K562 (cell line): ENCODE measurements around the gene NUP153. TPM values are rescaled to one million over a fixed set of nuclear protein-coding genes. Genes with fewer than 3 reads are reported as not detected.
A peak's percentile ranks its signal among the peaks of the same experiment; 100 is the strongest.

ENCODE experiments used
- ADNP ChIP-seq: fragments of 200-800 bp; sonication (Bioruptor generic); IDR thresholded peaks from 2 replicates; pipeline ENCODE4 v1.6.1; 2016; ENCODE audit warnings: missing genetic modification characterization, missing compliant biosample characterization
- ARID3B ChIP-seq: fragments of 250-450 bp; sonication (Bioruptor Pico); IDR thresholded peaks from 2 replicates; pipeline ENCODE4 v1.4.0; 2020; ENCODE audit warnings: borderline replicate concordance
- BHLHE40 ChIP-seq: IDR thresholded peaks from 2 replicates; pipeline ENCODE4 v1.6.1; 2011; ENCODE audit warnings: low read length, improper control_type of control experiment
- CHCHD3 ChIP-seq: fragments of 250-450 bp; sonication (Bioruptor Pico); IDR thresholded peaks from 2 replicates; pipeline ENCODE4 v2.1.2; 2022; ENCODE audit warnings: mild to moderate bottlenecking
- ETV5 ChIP-seq: sonication (generic); formaldehyde crosslinking; IDR thresholded peaks from 2 replicates; pipeline ENCODE4 v1.4.0; 2020; ENCODE audit warnings: low read depth, mild to moderate bottlenecking, missing genetic modification reagents
- GTF2F1 ChIP-seq: IDR thresholded peaks from 2 replicates; pipeline ENCODE4 v1.6.1; 2011; ENCODE audit warnings: low read depth, low read length, improper control_type of control experiment
- JUN ChIP-seq, 2 experiments: sonication (generic) in 1 of 2; formaldehyde crosslinking in 1 of 2; IDR thresholded peaks; 2 replicates each; pipeline versions ENCODE4 v1.6.1 to v1.8.0; 2012 to 2022; ENCODE audit warnings: borderline replicate concordance in 2 of 2, mild to moderate bottlenecking in 2 of 2, improper control_type of control experiment in 1 of 2, low read depth in 1 of 2, low read length in 1 of 2, missing genetic modification reagents in 1 of 2
- KLF10 ChIP-seq: fragments of 250-450 bp; sonication (Bioruptor Pico); IDR thresholded peaks from 2 replicates; pipeline ENCODE4 v1.6.1; 2021; ENCODE audit warnings: matching md5 sums
- MECOM ChIP-seq: fragments of 250-450 bp; sonication (Bioruptor Pico); IDR thresholded peaks from 2 replicates; pipeline ENCODE4 v1.8.0; 2022; ENCODE audit warnings: inconsistent platforms
- MYC ChIP-seq, 2 experiments: fragments of 250-450 bp in 1 of 2; sonication (Bioruptor Pico) in 1 of 2; IDR thresholded peaks; 2 replicates each; pipeline versions ENCODE4 v1.5.1 to v1.6.1; 2012 to 2021; ENCODE audit warnings: low read depth in 2 of 2, borderline replicate concordance in 1 of 2, improper control_type of control experiment in 1 of 2, low read length in 1 of 2, mild to moderate bottlenecking in 1 of 2, moderate library complexity in 1 of 2
- NONO ChIP-seq, 2 experiments: fragments of 200-400 bp in 1 of 2; fragments of 450-650 bp in 1 of 2; formaldehyde crosslinking in 1 of 2; IDR thresholded peaks; 2 replicates each; pipeline ENCODE4 v1.6.1; 2017; ENCODE audit warnings: low read depth in 2 of 2, mild to moderate bottlenecking in 2 of 2, moderate library complexity in 2 of 2, low read length in 1 of 2
- NR2C1 ChIP-seq, 2 experiments: fragments of 450-650 bp; IDR thresholded peaks; 2 replicates each; pipeline ENCODE4 v1.6.1; 2017; ENCODE audit warnings: mild to moderate bottlenecking in 2 of 2, antibody characterized with exemption in 1 of 2, inconsistent platforms in 1 of 2, missing compliant biosample characterization in 1 of 2, missing genetic modification characterization in 1 of 2
- NR4A1 ChIP-seq, 2 experiments: fragments of 250-450 bp in 1 of 2; fragments of 450-650 bp in 1 of 2; sonication (Bioruptor Pico) in 1 of 2; IDR thresholded peaks; 2 replicates each; pipeline versions ENCODE4 v1.4.0 to v1.6.1; 2016 to 2020; ENCODE audit warnings: mild to moderate bottlenecking in 2 of 2, missing compliant biosample characterization in 1 of 2, missing genetic modification characterization in 1 of 2, moderate library complexity in 1 of 2
- SOX6 ChIP-seq: fragments of 450-650 bp; IDR thresholded peaks from 2 replicates; pipeline ENCODE4 v1.6.1; 2014; ENCODE audit warnings: mild to moderate bottlenecking
- ZBED1 ChIP-seq: IDR thresholded peaks from 2 replicates; pipeline ENCODE4 v1.6.1; 2014
- ZBTB2 ChIP-seq: fragments of 450-650 bp; IDR thresholded peaks from 2 replicates; pipeline ENCODE4 v1.6.1; 2016; ENCODE audit warnings: antibody characterized with exemption
- ZEB2 ChIP-seq: fragments of 450-650 bp; IDR thresholded peaks from 2 replicates; pipeline ENCODE4 v1.6.1; 2016
- ZNF408 ChIP-seq: fragments of 250-450 bp; sonication (Bioruptor Pico); IDR thresholded peaks from 2 replicates; pipeline ENCODE4 v1.4.0; 2020; ENCODE audit warnings: low read depth, mild to moderate bottlenecking, moderate library complexity
- polyA plus RNA-seq, 8 experiments: library from polyadenylated mRNA; depleted of rRNA in 4 of 8; stranded (reverse) in 5 of 8; unstranded in 3 of 8; fragments of >200 nt; fragmentation: Nextera tagmentation in 2 of 8; fragmentation: Illumina TruSeq in 1 of 8; extraction: Ambion mirVana in 2 of 8; extraction: Trizol in 1 of 8; gene quantifications; 2 replicates each; pipeline versions ENCODE4 v1.2.1 to v1.2.3, GENCODE V29; 2011 to 2014; ENCODE audit warnings: inconsistent platforms in 1 of 8, missing spikeins in 1 of 8
- total RNA-seq, 7 experiments: library from RNA; depleted of rRNA in 6 of 7; stranded (reverse); fragments of >200 nt in 6 of 7; fragmentation: Illumina TruSeq in 2 of 7; extraction: Trizol in 2 of 7; gene quantifications; 2 replicates each; pipeline versions ENCODE4 v1.2.1 to v1.2.3, GENCODE V29; 2011 to 2021; ENCODE audit warnings: low replicate concordance in 1 of 7
- TF ChIP-seq, protein P1 (sequence below): sonication (generic); formaldehyde crosslinking; IDR thresholded peaks from 2 replicates; pipeline ENCODE4 v1.9.0; 2022; ENCODE audit warnings: mild to moderate bottlenecking, missing genetic modification reagents
- TF ChIP-seq, protein P2 (sequence below): IDR thresholded peaks from 2 replicates; pipeline ENCODE4 v1.6.1; 2011; ENCODE audit warnings: borderline replicate concordance, low read depth, mild to moderate bottlenecking, moderate library complexity, low read length; ENCODE audit not compliant: insufficient read depth, poor library complexity, severe bottlenecking
- TF ChIP-seq, protein P3 (sequence below): fragments of 250-450 bp; sonication (Bioruptor Pico); IDR thresholded peaks from 2 replicates; pipeline ENCODE4 v1.4.0; 2020

Gene NUP153
- total and polyA plus RNA-seq, 9 of the 15 experiments (the other 6 are each of a cell fraction or from before 2014, with no cell fraction given) = 21.9 to 110 (median 84.8) TPM

GRCh38 chr6:17714177-17714576, 7.5 kb upstream of the NUP153 start (continued):
- TF ChIP-seq MYC (IDR thresholded peaks at IDR 0.05; ENCODE audit: low read depth, low read length) (0 out of 2 replicates have a peak, but pooled peaks have one; percentile 6), MYC (CRISPR knock-in tag; IDR thresholded peaks at IDR 0.05; ENCODE audit: borderline replicate concordance, low read depth) (no peak), ZNF408 (CRISPR knock-in tag) (no peak), NR2C1 (IDR thresholded peaks at IDR 0.05) (no peak), NR2C1 (tag; IDR thresholded peaks at IDR 0.05) (no peak), ARID3B (CRISPR knock-in tag) (no peak), SOX6 (peak; percentile 9; the same call in 1 of the 2 replicates), JUN (IDR thresholded peaks at IDR 0.05; ENCODE audit: borderline replicate concordance, low read depth, low read length) (peak; percentile 64; the same call in 1 of the 2 replicates), JUN (CRISPR knock-in tag; IDR thresholded peaks at IDR 0.05; ENCODE audit: borderline replicate concordance) (no peak), ZBTB2 (no peak), ETV5 (CRISPR knock-in tag) (no peak), ZEB2 (no peak), MECOM (CRISPR knock-in tag) (0 out of 2 replicates have a peak, but pooled peaks have one; percentile 4), BHLHE40 (no peak), ADNP (tag) (no peak), GTF2F1 (no peak), NR4A1 (CRISPR knock-in tag; IDR thresholded peaks at IDR 0.05) (no peak), NR4A1 (tag; IDR thresholded peaks at IDR 0.05) (peak; percentile 67), ZBED1 (no peak), CHCHD3 (CRISPR knock-in tag) (no peak), KLF10 (CRISPR knock-in tag) (peak; percentile 40; the same call in 1 of the 2 replicates), NONO (IDR thresholded peaks at IDR 0.05; ENCODE audit: low read depth in 2 of 2, low read length in 1 of 2) (no peak)
- TF ChIP-seq, protein P1, sequence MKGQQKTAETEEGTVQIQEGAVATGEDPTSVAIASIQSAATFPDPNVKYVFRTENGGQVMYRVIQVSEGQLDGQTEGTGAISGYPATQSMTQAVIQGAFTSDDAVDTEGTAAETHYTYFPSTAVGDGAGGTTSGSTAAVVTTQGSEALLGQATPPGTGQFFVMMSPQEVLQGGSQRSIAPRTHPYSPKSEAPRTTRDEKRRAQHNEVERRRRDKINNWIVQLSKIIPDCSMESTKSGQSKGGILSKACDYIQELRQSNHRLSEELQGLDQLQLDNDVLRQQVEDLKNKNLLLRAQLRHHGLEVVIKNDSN = no peak
- TF ChIP-seq, protein P2, sequence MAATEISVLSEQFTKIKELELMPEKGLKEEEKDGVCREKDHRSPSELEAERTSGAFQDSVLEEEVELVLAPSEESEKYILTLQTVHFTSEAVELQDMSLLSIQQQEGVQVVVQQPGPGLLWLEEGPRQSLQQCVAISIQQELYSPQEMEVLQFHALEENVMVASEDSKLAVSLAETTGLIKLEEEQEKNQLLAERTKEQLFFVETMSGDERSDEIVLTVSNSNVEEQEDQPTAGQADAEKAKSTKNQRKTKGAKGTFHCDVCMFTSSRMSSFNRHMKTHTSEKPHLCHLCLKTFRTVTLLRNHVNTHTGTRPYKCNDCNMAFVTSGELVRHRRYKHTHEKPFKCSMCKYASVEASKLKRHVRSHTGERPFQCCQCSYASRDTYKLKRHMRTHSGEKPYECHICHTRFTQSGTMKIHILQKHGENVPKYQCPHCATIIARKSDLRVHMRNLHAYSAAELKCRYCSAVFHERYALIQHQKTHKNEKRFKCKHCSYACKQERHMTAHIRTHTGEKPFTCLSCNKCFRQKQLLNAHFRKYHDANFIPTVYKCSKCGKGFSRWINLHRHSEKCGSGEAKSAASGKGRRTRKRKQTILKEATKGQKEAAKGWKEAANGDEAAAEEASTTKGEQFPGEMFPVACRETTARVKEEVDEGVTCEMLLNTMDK = no peak
- TF ChIP-seq, protein P3, sequence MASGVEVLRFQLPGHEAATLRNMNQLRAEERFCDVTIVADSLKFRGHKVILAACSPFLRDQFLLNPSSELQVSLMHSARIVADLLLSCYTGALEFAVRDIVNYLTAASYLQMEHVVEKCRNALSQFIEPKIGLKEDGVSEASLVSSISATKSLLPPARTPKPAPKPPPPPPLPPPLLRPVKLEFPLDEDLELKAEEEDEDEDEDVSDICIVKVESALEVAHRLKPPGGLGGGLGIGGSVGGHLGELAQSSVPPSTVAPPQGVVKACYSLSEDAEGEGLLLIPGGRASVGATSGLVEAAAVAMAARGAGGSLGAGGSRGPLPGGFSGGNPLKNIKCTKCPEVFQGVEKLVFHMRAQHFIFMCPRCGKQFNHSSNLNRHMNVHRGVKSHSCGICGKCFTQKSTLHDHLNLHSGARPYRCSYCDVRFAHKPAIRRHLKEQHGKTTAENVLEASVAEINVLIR = no peak
